Stomach (tissue), 9 donors: ENCODE measurements around the gene MDM2. TPM values are rescaled to one million over a fixed set of nuclear protein-coding genes. Genes with fewer than 3 reads are reported as not detected.

Experiments
- DNase-seq, 2 donors: peaks; one replicate each; pipeline versions ENCODE4 v3.0.0 to v3.0.0-alpha.2; 2013 to 2019
- H3K27ac ChIP-seq, 5 donors: fragments of 200-600 bp in 4 of 5; sonication (generic) in 4 of 5; one replicate each; pipeline ENCODE4 v1.5.1; 2013 to 2019; ENCODE audit warnings: mild to moderate bottlenecking in 1 of 5, moderate library complexity in 1 of 5
- H3K27me3 ChIP-seq, 3 donors: fragments of 200-600 bp; sonication (generic); one replicate each; pipeline ENCODE4 v1.5.1; 2017 to 2019; ENCODE audit warnings: mixed run types in 1 of 3
- H3K36me3 ChIP-seq, 4 donors: fragments of 200-600 bp; sonication (generic); 1 replicate in 3 of 4; 2 replicates in 1 of 4; pipeline ENCODE4 v1.5.1; 2016 to 2019
- H3K4me1 ChIP-seq, 4 donors: fragments of 200-600 bp; sonication (generic); one replicate each; pipeline ENCODE4 v1.5.1; 2016 to 2019
- H3K4me3 ChIP-seq, 4 donors: fragments of 200-600 bp; sonication (generic) in 3 of 4; one replicate each; pipeline ENCODE4 v1.5.1; 2016 to 2019; ENCODE audit warnings: mild to moderate bottlenecking in 1 of 4
- H3K9me3 ChIP-seq, 4 donors: fragments of 200-600 bp; sonication (generic); one replicate each; pipeline ENCODE4 v1.5.1; 2016 to 2019
- CTCF ChIP-seq, 7 experiments: fragments of 450-650 bp in 4 of 7; fragments of 200-600 bp in 3 of 7; sonication (generic) in 3 of 7; IDR thresholded peaks; one replicate each; pipeline ENCODE4 v1.5.1; 2016 to 2019; ENCODE audit warnings: antibody characterized with exemption in 7 of 7, control low read depth in 2 of 7, mild to moderate bottlenecking in 1 of 7
- EP300 ChIP-seq: sonication (generic); formaldehyde crosslinking; IDR thresholded peaks from one replicate; pipeline ENCODE4 v1.6.1; 2017; ENCODE audit warnings: antibody characterized with exemption
- POLR2A ChIP-seq, 4 donors: fragments of 450-650 bp; IDR thresholded peaks; one replicate each; pipeline ENCODE4 v1.6.1; 2016; ENCODE audit warnings: antibody characterized with exemption in 4 of 4, control low read depth in 2 of 4, mild to moderate bottlenecking in 1 of 4, moderate library complexity in 1 of 4
- POLR2AphosphoS5 ChIP-seq, 3 donors: sonication (generic); formaldehyde crosslinking; IDR thresholded peaks; one replicate each; pipeline ENCODE4 v1.6.1; 2016; ENCODE audit warnings: antibody characterized with exemption in 3 of 3
- WGBS, 5 donors: extraction: QIAGEN DNeasy Blood & Tissue Kit in 3 of 5; methylation state at CpG; one replicate each; pipeline versions ENCODE4 v1.1.5 to v1.1.7; 2013 to 2018; 5-methylcytosine and 5-hydroxymethylcytosine counted together
- intact Hi-C: fragments of 100-400 bp; cut with DNase I; formaldehyde crosslinking; loops from one replicate; pipeline ENCODE4 v1.15.1; 2023; ENCODE audit warnings: low total_unique reads
- polyA plus RNA-seq, 3 donors: library from polyadenylated mRNA; stranded (reverse); fragments of 200-250 nt; gene quantifications; one replicate each; pipeline ENCODE4 v1.2.3, GENCODE V29; 2013
- total RNA-seq, 5 donors: library from RNA; depleted of rRNA; stranded (reverse); fragments of >200 nt; gene quantifications; one replicate each; pipeline versions ENCODE4 v1.1.0 to v1.2.3, GENCODE V29; 2014 to 2016
- donor health status: healthy with polysubstance abuse.
- donor health status: Bipolar disorder and iron deficiency.
- donor health status: healthy.

The MDM2 gene
- total and polyA plus RNA-seq, 8 donors: 16.8 to 151 (median 62.1) TPM

- Histone ChIP-seq H3K9me3 (no peaks in the 10 kb centered on the region), H3K4me3 (no peak overlapping the region), H3K36me3 (no peaks in the 10 kb centered on the region), H3K27me3 (no peaks in the 10 kb centered on the region), H3K27ac (no peak overlapping the region), H3K4me1 (peaks cover 0 to 46% (median 9%) of the 10 kb centered on the region in 4 donors)
- WGBS, 5 donors: 73 to 88% (median 84%) methylated on average over 8 of the region's 8 CpGs
- TF ChIP-seq POLR2A (IDR thresholded peaks at IDR 0.05): no peak
- TF ChIP-seq EP300: no peak
- TF ChIP-seq POLR2AphosphoS5 (IDR thresholded peaks at IDR 0.05): no peak
- no peak for TF ChIP-seq CTCF (IDR thresholded peaks at IDR 0.05)
- no peak for DNase-seq
- intact Hi-C loops: no loop called here
Observed at GRCh38 chr12:68784015-68784414, 24.0 kb upstream of the MDM2 start.

- Histone ChIP-seq H3K27ac (peak overlapping the region in 2 of 5 donors; percentile 37 to 48), H3K27me3 (no peaks in the 10 kb centered on the region), H3K4me3 (no peak overlapping the region), H3K9me3 (no peaks in the 10 kb centered on the region), H3K4me1 (peaks cover 0 to 53% (median 9%) of the 10 kb centered on the region in 4 donors), H3K36me3 (no peaks in the 10 kb centered on the region)
- intact Hi-C loops: no loop called here
- 45 to 53% (median 48%) methylated on average over 2 of the region's 2 CpGs for WGBS, 5 donors
- DNase-seq: no peak
- TF ChIP-seq POLR2AphosphoS5 (IDR thresholded peaks at IDR 0.05) (peak in 1 of 3 donors; percentile 13), EP300 (no peak)
Observed at GRCh38 chr12:68785358-68785757, 22.6 kb upstream of the MDM2 start.

- Histone ChIP-seq H3K9me3 (no peaks in the 10 kb centered on the region), H3K4me3 (no peak overlapping the region), H3K36me3 (no peaks in the 10 kb centered on the region), H3K27ac (peak overlapping the region in 2 of 5 donors; percentile 48 to 75), H3K4me1 (peaks cover 0 to 53% (median 9%) of the 10 kb centered on the region in 4 donors), H3K27me3 (no peaks in the 10 kb centered on the region)
- no peak for DNase-seq
- intact Hi-C loops: no loop called here
- TF ChIP-seq EP300: no peak
- WGBS, 5 donors: 62 to 77% (median 68%) methylated on average over 5 of the region's 5 CpGs
Observed at GRCh38 chr12:68785823-68786222, 22.2 kb upstream of the MDM2 start.

- WGBS, 5 donors: 41 to 75% (median 53%) methylated on average over 2 of the region's 2 CpGs
- Histone ChIP-seq H3K27ac (peak overlapping the region in 4 of 5 donors; percentile 32 to 83 (median 58)), H3K9me3 (no peaks in the 10 kb centered on the region), H3K4me1 (peaks cover 0 to 53% (median 9%) of the 10 kb centered on the region in 4 donors), H3K36me3 (no peaks in the 10 kb centered on the region), H3K27me3 (no peaks in the 10 kb centered on the region), H3K4me3 (no peak overlapping the region)
- no peak for TF ChIP-seq POLR2A (IDR thresholded peaks at IDR 0.05)
- peak in 1 of 7 experiments; percentile 9 for TF ChIP-seq CTCF (IDR thresholded peaks at IDR 0.05)
- peak in 1 of 2 donors; percentile 20 for DNase-seq
- intact Hi-C loops: no loop called here
Observed at GRCh38 chr12:68786929-68787328, 21.0 kb upstream of the MDM2 start.

GRCh38 chr12:68788554-68789143, 19.3 kb upstream of the MDM2 start:
- TF ChIP-seq EP300: no peak
- TF ChIP-seq POLR2AphosphoS5 (IDR thresholded peaks at IDR 0.05): no peak
- TF ChIP-seq CTCF (IDR thresholded peaks at IDR 0.05): no peak
- TF ChIP-seq POLR2A (IDR thresholded peaks at IDR 0.05): no peak
- H3K4me3 ChIP-seq: no peak overlapping the region
- H3K27me3 ChIP-seq: no peaks in the 10 kb centered on the region
- 77 to 96% (median 92%) methylated on average over 3 of the region's 3 CpGs for whole genome bisulfite sequencing, 5 donors
- H3K4me1 ChIP-seq: peaks cover 0 to 53% (median 9%) of the 10 kb centered on the region in 4 donors
- DNase-seq: no peak
- H3K27ac ChIP-seq: peak overlapping the region in 2 of 5 donors; percentile 2 to 75
- no peaks in the 10 kb centered on the region for H3K36me3 ChIP-seq
- intact Hi-C loops: no loop called here
- H3K9me3 ChIP-seq: no peaks in the 10 kb centered on the region
